K562 (cell line): ENCODE data around the gene PIANP. TPM values are rescaled to one million over a fixed set of nuclear protein-coding genes. Genes with fewer than 3 reads are reported as not detected.

Experiments
- ATAC-seq: fragments of 200-7000 bp; cut with Tn5 transposase; 3 replicates; pipeline ENCODE4 v1.9.1; 2020; ENCODE audit warnings: moderate library complexity
- BruUV-seq: library from RNA; stranded (reverse); fragments of 400-500 nt; replicated peaks from 2 replicates; lab custom pipeline; 2021; lab: Mats Ljungman, UMichigan
- CTCF ChIA-PET: fragments of 300-600 bp; formaldehyde crosslinking; extraction: SDS; loops from one replicate; lab custom pipeline; 2021; ENCODE audit warnings: low intra/inter-chr PET ratio; lab: Yijun Ruan, JAX
- POLR2A ChIA-PET: fragments of 300-600, 350-650 bp; sonication (Branson Sonifier 250); formaldehyde crosslinking; extraction: SDS; loops from one replicate; lab custom pipeline; 2021; ENCODE audit warnings: antibody characterized with exemption, inconsistent platforms; lab: Yijun Ruan, JAX
- DNase-seq, 4 experiments: peaks; one replicate each; pipeline versions ENCODE4 v3.0.0 to v3.0.0-alpha.2; 2011 to 2018; ENCODE audit warnings: low spot score in 3 of 4, mixed read lengths in 3 of 4; ENCODE audit errors: extremely low read depth in 1 of 4
- FAIRE-seq: peaks from 2 replicates; lab custom pipeline; 2011; peaks lifted over from hg19 to GRCh38; lab: Jason Lieb, UNC
- H2AFZ ChIP-seq: 2 replicates; pipeline ENCODE4 v1.6.0; 2011; ENCODE audit warnings: low read depth, low read length, control low read depth, inconsistent platforms
- H3K27ac ChIP-seq: fragments of 200-600 bp; 3 replicates; pipeline ENCODE4 v1.8.0; 2011; ENCODE audit warnings: low read depth, mild to moderate bottlenecking, control low read depth, inconsistent platforms, low read length, moderate library complexity, mixed read lengths; ENCODE audit errors: extremely low read depth
- H3K27me3 ChIP-seq, 2 experiments: fragments of 300-600 bp in 1 of 2; 2 replicates in 1 of 2; 3 replicates in 1 of 2; pipeline versions ENCODE4 v1.6.0 to v1.8.0; 2011; ENCODE audit warnings: inconsistent platforms in 2 of 2, low read length in 2 of 2, mild to moderate bottlenecking in 1 of 2, mixed read lengths in 1 of 2, moderate library complexity in 1 of 2; ENCODE audit not compliant: control insufficient read depth in 2 of 2, insufficient read depth in 2 of 2
- H3K36me3 ChIP-seq: fragments of 300-600 bp; 3 replicates; pipeline ENCODE4 v1.8.0; 2011; ENCODE audit warnings: mild to moderate bottlenecking, low read length, inconsistent platforms; ENCODE audit not compliant: control insufficient read depth, insufficient read depth
- H3K4me1 ChIP-seq, 2 experiments: fragments of 200-600 bp in 1 of 2; replicated peaks in 1 of 2; 2 replicates in 1 of 2; 3 replicates in 1 of 2; pipeline versions ENCODE4 v1.5.1 to v1.8.0; 2011; ENCODE audit warnings: inconsistent platforms in 2 of 2, low read length in 2 of 2, mild to moderate bottlenecking in 1 of 2, mixed read lengths in 1 of 2, moderate library complexity in 1 of 2; ENCODE audit not compliant: control insufficient read depth in 2 of 2, insufficient read depth in 2 of 2
- H3K4me2 ChIP-seq: 2 replicates; pipeline ENCODE4 v1.6.1; 2011; ENCODE audit warnings: low read length, control low read depth, inconsistent platforms, mixed read lengths; ENCODE audit not compliant: insufficient read depth
- H3K4me3 ChIP-seq: fragments of 200-600 bp; sonication (generic), shearing (Covaris generic); 2 replicates; pipeline ENCODE4 v1.5.1; 2016; ENCODE audit warnings: control low read depth, inconsistent platforms
- H3K79me2 ChIP-seq: fragments of 200-600 bp; 3 replicates; pipeline ENCODE4 v1.8.0; 2011; ENCODE audit warnings: low read length, inconsistent platforms; ENCODE audit not compliant: control insufficient read depth, insufficient read depth
- H3K9ac ChIP-seq, 2 experiments: 2 replicates each; pipeline versions ENCODE4 v1.6.0 to v1.6.1; 2011; ENCODE audit warnings: low read depth in 2 of 2, low read length in 2 of 2, control low read depth in 1 of 2, inconsistent platforms in 1 of 2, mild to moderate bottlenecking in 1 of 2, mixed read lengths in 1 of 2; ENCODE audit not compliant: insufficient read depth in 1 of 2
- H3K9me1 ChIP-seq: one replicate; pipeline ENCODE4 v1.6.0; 2011; ENCODE audit warnings: inconsistent platforms, mild to moderate bottlenecking, low read length, moderate library complexity; ENCODE audit not compliant: control insufficient read depth, insufficient read depth
- H3K9me3 ChIP-seq: replicated peaks from 2 replicates; pipeline ENCODE4 v1.5.1; 2011; ENCODE audit warnings: low read depth, low read length, inconsistent platforms; ENCODE audit not compliant: control insufficient read depth, insufficient read depth
- H4K20me1 ChIP-seq: replicated peaks from 2 replicates; pipeline ENCODE4 v1.6.1; 2011; ENCODE audit warnings: low read length, inconsistent platforms, mixed read lengths; ENCODE audit not compliant: control insufficient read depth, insufficient read depth
- CXXC5 ChIP-seq: fragments of 250-450 bp; sonication (Bioruptor Pico); IDR thresholded peaks from 2 replicates; pipeline ENCODE4 v1.8.0; 2022; ENCODE audit warnings: inconsistent platforms, mild to moderate bottlenecking, moderate library complexity
- FOXP1 ChIP-seq: sonication (generic); formaldehyde crosslinking; IDR thresholded peaks from 2 replicates; pipeline ENCODE4 v1.8.0; 2022; ENCODE audit warnings: mild to moderate bottlenecking, missing genetic modification reagents
- MAFG ChIP-seq: fragments of 450-650 bp; conservative IDR thresholded peaks from 2 replicates; pipeline ENCODE4 v1.6.1; 2016; ENCODE audit warnings: missing genetic modification characterization, missing compliant biosample characterization
- MTA3 ChIP-seq: fragments of 450-650 bp; formaldehyde crosslinking; IDR thresholded peaks from 2 replicates; pipeline ENCODE4 v1.6.1; 2017; ENCODE audit warnings: mild to moderate bottlenecking, borderline replicate concordance
- NEUROD1 ChIP-seq: fragments of 150-350 bp; IDR thresholded peaks from 2 replicates; pipeline ENCODE4 v1.6.1; 2014; ENCODE audit warnings: borderline replicate concordance, low read length, low read depth; ENCODE audit not compliant: partially characterized antibody
- SAP30 ChIP-seq: fragments of 200-600 bp; sonication (generic); IDR thresholded peaks from 2 replicates; pipeline ENCODE4 v1.6.1; 2012; ENCODE audit warnings: borderline replicate concordance, low read depth, mild to moderate bottlenecking, moderate library complexity, low read length, control low read depth, inconsistent platforms; ENCODE audit not compliant: insufficient read depth, poor library complexity, severe bottlenecking
- SRSF1 ChIP-seq: fragments of 200-400 bp; formaldehyde crosslinking; IDR thresholded peaks from 2 replicates; pipeline ENCODE4 v1.6.1; 2017; ENCODE audit warnings: mild to moderate bottlenecking, low read depth, low read length, moderate library complexity
- ZNF3 ChIP-seq: fragments of 250-450 bp; sonication (Bioruptor Pico); IDR thresholded peaks from 2 replicates; pipeline ENCODE4 v1.5.0; 2021; ENCODE audit warnings: mild to moderate bottlenecking, moderate library complexity
- WGBS: fragments of 100-300 bp; shearing (Covaris generic); methylation state at CpG from one replicate; pipeline ENCODE4 v1.1.6; 2016; ENCODE audit warnings: low coverage, mixed read lengths; ENCODE audit not compliant: insufficient coverage; ENCODE audit errors: missing lambda C conversion rate; 5-methylcytosine and 5-hydroxymethylcytosine counted together
- in situ Hi-C: fragments of 300-500 bp; cut with MboI; formaldehyde crosslinking; loops from 4 replicates; pipeline ENCODE4 v1.15.0; 2018; ENCODE audit warnings: inconsistent platforms, mixed read lengths
- intact Hi-C: fragments of 100-400 bp; cut with micrococcal nuclease; formaldehyde crosslinking; loops from 2 replicates; pipeline ENCODE4 v1.14.2; 2022
- polyA plus RNA-seq, 8 experiments: library from polyadenylated mRNA; depleted of rRNA in 4 of 8; stranded (reverse) in 5 of 8; unstranded in 3 of 8; fragments of >200 nt; fragmentation: Nextera tagmentation in 2 of 8; fragmentation: Illumina TruSeq in 1 of 8; extraction: Ambion mirVana in 2 of 8; extraction: Trizol in 1 of 8; gene quantifications; 2 replicates each; pipeline versions ENCODE4 v1.2.1 to v1.2.3, GENCODE V29; 2011 to 2014; ENCODE audit warnings: inconsistent platforms in 1 of 8, missing spikeins in 1 of 8
- total RNA-seq, 7 experiments: library from RNA; depleted of rRNA in 6 of 7; stranded (reverse); fragments of >200 nt in 6 of 7; fragmentation: Illumina TruSeq in 2 of 7; extraction: Trizol in 2 of 7; gene quantifications; 2 replicates each; pipeline versions ENCODE4 v1.2.1 to v1.2.3, GENCODE V29; 2011 to 2021; ENCODE audit warnings: low replicate concordance in 1 of 7
- TF ChIP-seq, protein P1 (sequence below): fragments of 450-650 bp; formaldehyde crosslinking; IDR thresholded peaks from 2 replicates; pipeline ENCODE4 v1.4.0; 2022; ENCODE audit warnings: mild to moderate bottlenecking, moderate library complexity

PIANP gene
- total and polyA plus RNA-seq, 9 of the 15 experiments (the other 6 are each of a cell fraction or from before 2014, with no cell fraction given) = 0.07 TPM; not detected in 8

DNA sequence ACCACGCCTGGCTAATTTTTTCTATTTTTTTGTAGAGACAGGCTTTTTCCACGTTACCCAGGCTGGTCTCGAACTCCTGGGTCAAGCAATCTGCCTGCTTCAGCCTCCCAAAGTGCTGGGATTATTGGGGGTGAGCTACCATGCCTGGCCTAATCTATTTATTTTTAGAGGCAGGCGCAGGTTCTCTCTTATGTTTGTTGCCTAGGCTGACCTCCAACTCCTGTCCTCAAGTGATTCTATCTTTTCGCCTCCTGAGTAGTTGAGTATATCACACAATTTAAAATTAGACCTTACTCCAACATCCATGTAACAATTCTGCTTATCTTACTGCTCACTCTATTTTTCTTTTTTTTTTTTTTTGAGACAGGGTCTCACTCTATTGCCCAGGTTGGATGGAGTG lies 46.6 kb downstream of the PIANP start:
- Histone ChIP-seq H2AFZ (no peak overlapping the region), H3K9me3 (no peaks in the 10 kb centered on the region)
- ChIA-PET POLR2A (interaction anchor here (1.4 kb wide), 1 partner anchor 9 kb away, joined by 3 read pairs; no protein-coding TSS in a partner anchor), CTCF (no interaction called here)
- no peak for FAIRE-seq
- TF ChIP-seq, protein P1, sequence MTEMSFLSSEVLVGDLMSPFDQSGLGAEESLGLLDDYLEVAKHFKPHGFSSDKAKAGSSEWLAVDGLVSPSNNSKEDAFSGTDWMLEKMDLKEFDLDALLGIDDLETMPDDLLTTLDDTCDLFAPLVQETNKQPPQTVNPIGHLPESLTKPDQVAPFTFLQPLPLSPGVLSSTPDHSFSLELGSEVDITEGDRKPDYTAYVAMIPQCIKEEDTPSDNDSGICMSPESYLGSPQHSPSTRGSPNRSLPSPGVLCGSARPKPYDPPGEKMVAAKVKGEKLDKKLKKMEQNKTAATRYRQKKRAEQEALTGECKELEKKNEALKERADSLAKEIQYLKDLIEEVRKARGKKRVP (CRISPR knock-in tag) = no peak
- TF ChIP-seq CXXC5 (CRISPR knock-in tag) (no peak), FOXP1 (CRISPR knock-in tag) (no peak), SAP30 (no peak), MAFG (tag) (0 out of 2 replicates have a peak, but pooled peaks have one; percentile 1), ZNF3 (CRISPR knock-in tag) (no peak), NEUROD1 (no peak), SRSF1 (no peak), MTA3 (no peak)
- TF ChIP-seq, all 486 proteins: peak for 1
- Histone ChIP-seq H3K9me1 (no peaks in the 10 kb centered on the region), H3K4me1 (no peaks in the 10 kb centered on the region; a peak in 2 of 5 replicates), H3K4me2 (no peak overlapping the region), H3K79me2 (no peaks in the 10 kb centered on the region), H4K20me1 (no peaks in the 10 kb centered on the region), H3K27me3 (no peaks in the 10 kb centered on the region), H3K27ac (no peak overlapping the region), H3K36me3 (peaks cover 12% of the 10 kb centered on the region; the same call in 2 of the 3 replicates), H3K9ac (no peak overlapping the region), H3K4me3 (no peak overlapping the region)
- WGBS = 65% methylated on average over 5 of the region's 5 CpGs
- in situ Hi-C loops = no loop called here
- intact Hi-C loops = no loop called here
- BruUV-seq = no TSS peak
- no peak for DNase-seq
- no peak for ATAC-seq
